Stimulated activated CD4-positive, alpha-beta T cell treated with anti-CD3 and anti-CD28 coated beads, Interleukin-1b, Interleukin-23, amount 100 ng/mL, for 4 hours (primary cell): Measurements from ENCODE around the gene ALG6.
"Not testable (repeated sequence)": the region's sequence is repeated elsewhere in the genome, so short reads cannot be mapped to it uniquely, and the experiment has no call there.

Source experiments
- DNase-seq, 2 donors: peaks; one replicate each; pipeline ENCODE4 v3.0.0-alpha.2; 2020; ENCODE audit warnings: low read depth in 2 of 2

The ALG6 gene

DNA sequence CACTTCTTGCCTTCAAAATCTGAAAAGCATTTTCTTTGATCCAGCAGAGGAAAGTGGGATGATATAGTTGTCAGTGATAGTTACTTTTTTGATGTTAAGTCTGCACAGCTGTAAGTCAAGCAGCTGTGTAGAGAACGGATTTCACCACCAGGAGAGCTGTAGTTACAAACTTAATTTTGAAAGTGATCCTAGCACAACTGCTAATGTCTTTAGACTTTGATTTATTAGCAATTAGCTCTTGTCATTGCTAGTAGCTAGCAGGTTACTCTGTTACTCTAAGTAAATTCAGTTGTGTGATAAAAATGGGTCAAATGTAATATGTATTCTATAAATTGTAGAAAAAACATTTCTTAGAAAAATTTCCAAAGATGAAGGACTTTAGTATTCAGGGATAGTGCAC lies 46.0 kb downstream of the ALG6 start:
- DNase-seq, result no peak

DNA sequence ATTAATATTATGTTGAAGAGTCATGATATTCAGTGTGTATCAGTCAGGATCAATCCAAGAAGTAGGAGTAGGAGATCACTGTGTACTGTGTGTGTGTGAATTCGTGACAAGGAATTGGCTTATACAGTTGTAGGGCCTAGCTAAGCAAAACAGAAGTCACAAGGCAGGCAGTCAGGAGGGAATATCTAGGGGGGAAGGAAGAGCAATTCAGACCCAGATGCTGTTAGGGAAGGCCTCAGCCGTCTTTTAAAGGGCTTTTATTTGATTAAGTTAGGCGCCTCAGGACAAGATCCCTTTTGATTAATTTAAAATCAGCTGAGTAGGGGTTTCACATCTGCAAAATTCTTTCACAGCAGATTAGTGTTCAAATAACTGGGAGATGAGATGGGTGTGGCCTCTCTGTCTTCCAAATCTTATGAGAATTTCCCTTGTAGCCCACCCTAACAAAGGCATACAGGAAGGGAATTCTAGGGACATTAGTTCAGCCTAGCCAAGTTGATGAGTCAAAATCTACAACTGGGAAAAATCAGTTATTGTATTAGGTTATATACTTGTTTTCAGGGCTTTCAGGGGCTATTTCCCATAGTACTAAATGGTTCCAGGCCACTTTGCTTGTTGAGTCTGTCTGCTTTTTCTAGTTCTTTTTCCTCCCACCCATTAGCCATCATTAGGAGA lies 47.4 kb downstream of the ALG6 start:
- no peak for DNase-seq

DNA sequence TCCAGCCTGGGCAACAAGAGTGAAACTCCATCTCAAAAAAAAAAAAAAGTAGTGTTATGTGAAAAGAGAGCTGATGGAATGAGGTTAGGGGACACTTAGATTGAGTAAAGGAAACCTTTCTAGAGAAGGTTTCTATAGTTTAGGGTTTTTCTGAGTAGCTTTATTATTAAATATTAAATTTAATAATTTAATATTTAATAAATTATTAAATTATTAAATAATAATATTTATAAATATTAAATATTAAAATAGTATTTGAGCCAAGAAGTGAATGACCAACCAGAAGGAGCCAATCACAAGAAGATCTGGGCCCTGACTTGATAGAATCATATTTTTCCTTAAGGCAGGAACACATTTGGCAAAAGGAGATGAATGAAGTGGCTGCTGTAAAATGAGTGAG lies 50.7 kb downstream of the ALG6 start:
- DNase-seq, result no peak

DNA sequence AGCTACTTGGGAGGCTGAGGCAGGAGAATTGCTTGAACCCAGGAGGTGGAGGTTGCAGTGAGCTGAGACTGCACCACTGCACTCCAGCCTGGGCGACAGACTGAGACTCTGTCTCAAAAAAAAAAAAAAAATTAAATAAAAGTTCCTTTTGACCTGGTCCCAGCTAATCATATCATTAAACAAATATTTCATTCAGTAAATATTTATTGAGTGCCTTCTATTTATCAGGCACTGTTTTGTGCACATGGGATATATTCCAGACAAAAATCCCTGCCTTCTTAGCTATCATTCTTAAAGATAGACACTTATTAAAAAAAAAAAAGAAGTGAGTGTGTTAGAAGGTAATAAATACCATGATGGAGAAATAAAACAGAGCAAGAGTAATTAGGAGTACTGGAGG lies 53.3 kb downstream of the ALG6 start:
- not testable (repeated sequence) for DNase-seq

DNA sequence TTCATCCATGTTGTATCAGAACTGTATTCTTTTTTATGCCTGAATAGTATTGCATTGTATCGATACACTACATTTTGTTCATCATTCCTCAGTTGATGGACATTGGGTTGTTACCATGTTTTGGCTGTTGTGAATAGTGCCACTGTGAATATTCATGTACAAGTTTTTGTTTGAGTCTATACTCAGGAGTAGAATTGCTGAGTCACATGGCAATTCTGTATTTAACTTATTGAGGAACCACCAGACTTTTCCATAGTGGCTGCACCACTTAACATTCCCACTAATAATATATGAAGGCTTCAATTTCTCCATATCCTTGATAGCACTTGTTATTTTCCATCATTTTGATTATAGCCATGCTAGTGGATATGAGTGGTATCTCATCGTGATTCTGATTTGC lies 56.2 kb downstream of the ALG6 start:
- DNase-seq, result no peak

DNA sequence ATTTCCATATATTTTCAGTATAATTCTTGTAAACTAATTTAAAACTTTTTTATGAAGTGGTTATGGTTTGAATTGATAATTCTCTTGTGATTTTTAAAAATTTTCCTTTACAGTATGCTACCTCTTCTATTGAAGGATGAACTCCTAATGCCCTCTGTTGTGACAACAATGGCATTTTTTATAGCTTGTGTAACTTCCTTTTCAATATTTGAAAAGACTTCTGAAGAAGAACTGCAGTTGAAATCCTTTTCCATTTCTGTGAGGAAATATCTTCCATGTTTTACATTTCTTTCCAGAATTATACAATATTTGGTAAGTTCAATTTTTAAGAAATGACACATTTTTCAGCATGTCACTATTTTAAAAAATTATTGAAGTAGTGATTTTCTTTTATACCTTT lies 61.4 kb downstream of the ALG6 start:
- DNase-seq, result no peak

DNA sequence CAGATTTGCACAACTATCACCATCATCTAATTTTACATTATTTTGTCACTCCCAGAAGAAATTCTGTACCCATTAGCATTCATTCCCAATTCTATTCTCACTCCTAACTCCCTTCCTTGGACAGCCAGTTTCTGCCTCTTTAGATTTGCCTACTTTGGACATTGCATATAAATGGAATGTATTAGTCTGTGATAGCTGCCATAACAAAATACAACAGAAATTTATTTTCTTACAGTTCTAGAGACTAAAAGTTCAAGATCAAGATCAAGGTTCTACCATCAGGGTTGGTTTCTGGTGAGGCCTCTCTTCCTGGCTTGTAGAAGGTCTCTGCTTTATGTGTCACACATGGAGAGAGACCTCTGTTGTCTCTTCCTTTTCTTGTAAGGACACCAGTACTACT lies 61.9 kb downstream of the ALG6 start:
- DNase-seq, result no peak

DNA sequence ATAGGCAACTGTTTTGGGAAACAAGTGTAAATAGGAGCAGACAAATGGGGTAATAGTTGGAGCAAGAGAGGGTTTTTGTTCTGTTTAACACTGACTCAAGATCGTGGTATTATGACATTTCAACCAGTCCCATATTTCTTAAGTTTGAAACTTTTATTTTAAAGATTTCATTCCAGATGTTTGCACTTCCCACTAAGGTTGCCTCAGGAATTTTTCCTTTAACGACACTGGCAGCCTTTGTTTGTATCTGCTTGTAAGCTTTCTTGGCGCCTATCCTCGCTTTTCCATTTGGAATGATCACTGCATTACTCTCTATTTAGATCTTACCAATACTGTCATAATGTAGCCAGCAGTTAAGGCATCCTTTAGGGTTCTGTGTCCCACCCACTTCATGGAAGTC lies 67.7 kb downstream of the ALG6 start:
- no peak for DNase-seq

DNA sequence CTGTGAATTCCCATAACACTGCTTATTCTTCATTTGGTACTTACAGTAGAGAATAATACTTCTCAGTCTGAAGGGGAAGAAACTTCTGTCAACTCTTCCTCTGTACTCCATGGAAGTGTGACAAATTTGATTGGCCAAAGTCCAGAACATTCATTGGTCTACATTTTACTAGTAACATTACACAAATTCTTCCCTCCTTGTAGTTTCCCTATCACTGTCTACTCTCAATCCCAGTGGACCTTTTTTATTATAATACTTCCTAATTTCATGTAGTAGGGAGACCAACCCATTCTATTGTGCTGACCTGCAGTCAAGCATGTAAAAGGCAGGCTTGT lies 74.7 kb downstream of the ALG6 start:
- no peak for DNase-seq

DNA sequence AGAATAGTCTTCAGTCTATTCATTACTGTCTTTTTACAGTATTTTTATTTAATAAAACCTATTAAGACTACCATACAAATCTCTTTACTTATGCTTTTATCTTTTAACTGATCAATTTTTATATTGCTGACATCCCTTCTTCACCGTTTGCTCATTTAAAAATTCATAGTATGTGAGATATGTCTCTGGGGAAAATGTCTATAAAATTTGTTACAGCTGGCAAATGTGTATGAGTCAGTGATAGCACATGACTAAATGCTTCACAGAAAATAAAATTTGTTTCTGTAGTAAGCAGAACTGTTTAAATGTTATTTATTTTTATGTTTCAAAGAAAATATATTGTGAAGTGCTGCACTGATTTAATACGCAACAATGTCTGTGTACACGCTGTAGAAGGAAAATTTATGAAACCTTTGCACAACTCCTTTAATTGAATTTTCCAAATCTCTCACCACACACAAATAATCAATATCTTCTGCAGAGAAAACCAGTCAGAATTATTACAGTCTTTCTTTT lies 81.4 kb downstream of the ALG6 start:
- DNase-seq, result no peak

DNA sequence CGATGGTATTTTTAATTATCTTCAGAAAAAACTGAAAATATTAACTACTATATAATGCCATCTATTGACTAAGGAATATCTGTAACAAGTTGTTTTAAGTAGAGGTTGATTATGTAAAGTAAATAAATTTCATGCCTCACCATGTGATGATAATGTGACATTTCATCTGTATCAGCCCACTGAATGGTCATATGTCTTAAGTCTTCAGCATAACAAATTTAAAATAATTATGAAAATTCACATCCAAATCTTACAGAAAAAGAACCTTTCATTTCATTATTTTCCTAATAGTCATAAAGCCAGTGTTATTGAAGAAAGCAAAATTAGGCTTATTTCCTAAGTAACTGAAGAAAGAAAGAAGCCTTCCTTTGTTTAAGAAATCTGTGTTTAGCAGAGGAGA lies 83.0 kb downstream of the ALG6 start:
- DNase-seq, result no peak

DNA sequence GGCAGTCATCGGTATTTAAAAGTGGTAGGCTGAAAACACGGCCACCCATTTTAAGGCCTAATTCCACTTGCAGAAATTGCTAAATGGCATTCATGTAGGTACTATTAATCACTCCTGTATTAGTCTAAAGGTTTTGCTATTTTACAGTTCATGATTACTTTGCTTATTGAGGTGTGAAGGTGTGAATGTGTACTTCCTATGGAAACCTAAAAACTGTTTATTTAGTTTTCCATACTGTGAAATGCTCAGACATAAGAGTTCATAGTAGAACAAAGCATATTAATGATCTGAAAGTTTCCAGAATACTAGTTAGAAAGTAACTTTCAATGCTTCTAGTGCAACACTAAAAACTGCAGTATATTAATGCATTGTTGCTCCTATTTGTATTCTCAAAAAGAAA lies 85.8 kb downstream of the ALG6 start:
- DNase-seq, result no peak

DNA sequence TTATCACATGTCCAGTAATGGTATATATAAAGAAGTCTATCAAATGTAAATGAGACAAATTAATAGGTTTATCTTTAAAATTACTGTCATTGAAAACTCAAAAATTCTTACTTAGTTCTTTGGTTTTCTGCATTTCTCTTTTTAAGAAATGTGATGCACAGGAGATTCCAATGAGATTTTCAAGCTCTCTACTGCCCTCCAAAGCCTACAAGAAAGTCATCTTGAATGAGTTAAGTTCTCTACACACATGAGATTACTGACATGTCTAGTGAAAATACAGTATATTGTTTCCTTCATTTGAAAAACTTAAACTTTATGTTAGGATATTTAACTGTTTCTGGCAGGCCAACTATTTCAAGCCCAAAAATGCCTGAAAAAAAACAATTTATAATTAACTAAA lies 86.8 kb downstream of the ALG6 start:
- DNase-seq, result no peak

DNA sequence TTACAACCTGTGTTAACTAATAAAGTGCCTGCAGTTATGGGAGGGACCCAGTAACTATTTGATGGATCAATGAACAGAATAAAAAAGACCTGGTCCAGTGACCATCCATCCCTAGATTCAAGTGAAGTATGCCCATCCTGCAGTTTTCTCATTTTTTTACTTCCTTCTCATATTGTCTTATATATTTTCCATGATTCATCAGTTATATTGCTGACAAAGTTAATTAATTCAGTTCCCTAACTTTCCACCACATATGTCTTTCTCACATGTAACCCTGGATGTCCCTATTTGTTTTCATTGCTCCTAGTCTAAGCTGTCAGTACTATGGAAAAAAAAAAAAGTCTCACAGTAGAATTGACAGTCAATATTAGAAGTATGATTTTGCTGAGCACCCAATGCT lies 91.3 kb downstream of the ALG6 start:
- DNase-seq, result no peak

DNA sequence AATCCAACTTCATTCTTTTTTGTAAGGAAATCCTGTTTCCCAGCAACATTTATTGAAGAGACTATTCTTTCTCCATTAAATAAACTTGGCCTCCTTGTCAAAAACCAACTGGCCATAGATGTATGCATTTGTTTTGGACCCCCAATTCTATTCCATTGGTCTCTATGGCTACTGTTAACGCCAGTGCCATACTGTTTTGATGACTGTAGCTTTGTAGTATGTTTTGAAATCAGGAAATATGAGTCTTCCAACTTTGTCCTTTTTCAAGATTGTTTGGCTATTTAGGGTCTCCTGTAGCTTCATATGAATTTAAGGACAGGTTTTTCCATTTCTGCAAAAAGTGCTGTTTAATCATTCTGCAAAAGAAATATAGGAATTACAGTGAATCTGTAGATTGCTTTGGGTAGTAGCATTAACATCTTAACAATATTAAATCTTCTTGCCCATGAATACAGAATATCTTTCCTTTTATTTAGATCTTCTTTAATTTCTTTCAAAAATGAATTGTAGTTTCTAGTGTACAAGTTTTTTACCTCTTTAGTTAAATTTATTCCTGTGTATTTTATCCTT lies 94.3 kb downstream of the ALG6 start:
- no peak for DNase-seq

DNA sequence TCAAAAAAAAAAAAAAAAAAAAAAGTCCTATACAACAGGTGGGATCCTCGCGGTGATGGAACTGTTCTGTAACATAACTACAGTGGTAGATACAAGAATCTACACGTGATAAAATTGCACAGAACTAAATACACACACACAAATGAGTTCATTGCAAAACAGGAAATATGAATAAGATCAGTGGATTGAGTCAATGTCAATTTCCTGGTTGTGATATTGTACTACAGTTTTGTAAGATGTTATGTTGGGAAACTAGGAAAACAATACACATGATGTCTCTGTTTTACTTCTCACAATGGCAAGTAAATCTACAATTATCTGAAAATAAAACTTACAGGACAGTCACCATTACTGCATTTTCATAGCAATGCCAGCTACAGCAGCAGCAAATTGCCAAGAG lies 95.8 kb downstream of the ALG6 start:
- DNase-seq, result no peak

DNA sequence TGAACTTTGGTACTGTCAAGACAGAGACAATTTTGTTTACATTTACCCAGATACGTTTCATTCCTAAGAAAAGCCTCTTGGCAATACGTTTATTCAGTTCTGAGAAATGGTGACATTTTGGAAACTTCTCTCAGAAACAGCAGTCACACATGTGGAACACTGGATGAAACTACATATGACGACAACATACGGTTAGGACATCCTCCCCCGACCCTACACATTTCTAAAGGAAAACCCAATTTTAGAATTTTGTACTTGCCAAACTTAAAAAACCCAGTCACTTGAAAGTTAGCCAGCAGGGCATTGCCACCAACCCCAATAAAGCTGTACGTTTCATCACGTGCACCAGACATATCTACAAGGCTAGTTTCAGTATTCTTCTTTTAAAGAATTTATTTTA lies 98.8 kb downstream of the ALG6 start:
- no peak for DNase-seq

DNA sequence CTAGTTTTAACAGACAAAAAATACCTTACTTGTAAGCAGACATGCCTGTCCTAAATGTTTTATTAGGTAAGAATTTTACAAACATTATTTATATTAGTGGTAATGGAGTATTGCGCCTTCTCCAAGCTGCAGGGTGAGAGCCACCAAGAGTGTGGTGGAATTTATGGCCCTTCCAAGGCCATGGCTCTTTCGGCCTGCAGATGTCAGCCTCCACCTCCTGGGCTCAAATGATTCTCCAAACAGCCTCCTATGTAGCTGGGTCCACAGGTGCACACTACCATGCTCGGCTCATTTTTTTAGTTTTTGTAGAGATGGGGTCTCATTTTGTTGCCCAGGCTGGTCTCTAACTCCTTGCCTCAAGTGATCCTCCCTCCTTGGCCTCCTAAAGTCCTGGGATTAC lies 99.3 kb downstream of the ALG6 start:
- DNase-seq, result no peak

DNA sequence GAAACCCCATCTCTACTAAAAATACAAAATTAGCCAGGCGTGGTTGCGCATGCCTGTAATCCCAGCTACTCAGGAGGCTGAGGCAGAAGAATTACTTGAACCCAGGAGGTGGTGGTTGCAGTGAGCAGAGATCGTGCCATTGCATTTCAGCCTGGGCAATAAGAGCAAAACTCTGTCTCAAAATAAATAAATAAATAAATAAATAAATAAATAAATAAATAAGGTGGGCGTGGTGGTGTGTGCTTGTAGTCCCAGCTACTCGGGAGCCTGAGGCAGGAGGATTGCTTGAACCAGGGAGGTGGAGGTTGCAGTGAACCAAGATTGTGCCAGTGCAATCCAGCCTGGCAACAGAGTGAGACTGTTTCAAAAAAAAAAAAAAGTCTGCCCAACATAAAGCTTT lies 101.3 kb downstream of the ALG6 start:
- DNase-seq, result not testable (repeated sequence)

DNA sequence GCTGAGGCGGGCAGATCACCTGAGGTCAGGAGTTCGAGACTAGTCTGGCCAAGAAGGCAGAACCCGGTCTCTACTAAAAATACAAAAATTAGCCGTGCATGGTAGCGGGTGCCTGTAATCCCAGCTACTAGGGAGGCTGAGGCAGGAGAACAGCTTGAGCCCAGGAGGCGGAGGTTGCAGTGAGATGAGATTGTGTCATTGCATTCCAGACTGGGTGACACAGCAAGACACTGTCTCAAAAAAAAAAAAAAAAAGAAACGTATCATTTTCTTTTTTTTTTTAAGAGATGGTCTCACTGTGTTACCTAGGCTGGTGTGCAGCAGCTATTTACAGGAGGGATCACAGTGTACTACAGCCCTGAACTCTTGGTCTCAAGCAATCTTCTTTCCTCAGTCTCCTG lies 108.3 kb downstream of the ALG6 start:
- DNase-seq, result no peak

DNA sequence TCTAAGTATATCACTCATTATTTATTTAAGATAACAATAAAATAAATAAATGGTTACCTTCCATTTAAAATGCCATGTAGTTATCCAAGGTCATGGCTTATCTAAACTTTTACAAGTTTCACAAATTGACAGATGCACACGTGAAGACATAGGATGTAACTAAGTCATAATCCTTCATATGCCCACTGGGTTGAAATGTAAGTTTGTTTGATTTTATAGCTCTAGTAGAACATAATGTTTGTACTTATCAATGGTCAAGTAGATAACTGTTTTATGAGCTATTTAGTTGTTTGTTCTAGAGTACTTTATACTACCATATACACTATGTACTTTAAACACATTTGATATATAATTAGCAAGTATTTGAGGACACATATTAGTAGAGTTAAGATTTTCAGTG lies 112.6 kb downstream of the ALG6 start:
- no peak for DNase-seq

DNA sequence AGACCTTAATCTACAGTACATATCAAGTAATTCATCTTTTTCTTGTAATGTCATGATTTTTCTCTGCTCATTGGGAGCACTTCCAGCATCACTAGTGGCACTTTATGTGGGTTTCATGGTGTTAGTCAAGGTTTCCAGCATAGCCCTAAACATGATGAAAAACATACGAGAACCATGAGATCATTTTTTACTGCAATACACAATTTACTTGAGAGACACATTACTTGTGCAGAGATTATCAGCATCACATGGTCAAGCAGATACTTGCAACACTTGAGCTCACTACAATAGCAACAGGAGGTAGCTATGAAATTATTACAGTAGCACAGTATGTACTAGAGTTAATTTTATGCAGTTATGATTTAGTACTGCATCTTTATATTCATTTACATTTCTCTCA lies 119.2 kb downstream of the ALG6 start:
- no peak for DNase-seq

DNA sequence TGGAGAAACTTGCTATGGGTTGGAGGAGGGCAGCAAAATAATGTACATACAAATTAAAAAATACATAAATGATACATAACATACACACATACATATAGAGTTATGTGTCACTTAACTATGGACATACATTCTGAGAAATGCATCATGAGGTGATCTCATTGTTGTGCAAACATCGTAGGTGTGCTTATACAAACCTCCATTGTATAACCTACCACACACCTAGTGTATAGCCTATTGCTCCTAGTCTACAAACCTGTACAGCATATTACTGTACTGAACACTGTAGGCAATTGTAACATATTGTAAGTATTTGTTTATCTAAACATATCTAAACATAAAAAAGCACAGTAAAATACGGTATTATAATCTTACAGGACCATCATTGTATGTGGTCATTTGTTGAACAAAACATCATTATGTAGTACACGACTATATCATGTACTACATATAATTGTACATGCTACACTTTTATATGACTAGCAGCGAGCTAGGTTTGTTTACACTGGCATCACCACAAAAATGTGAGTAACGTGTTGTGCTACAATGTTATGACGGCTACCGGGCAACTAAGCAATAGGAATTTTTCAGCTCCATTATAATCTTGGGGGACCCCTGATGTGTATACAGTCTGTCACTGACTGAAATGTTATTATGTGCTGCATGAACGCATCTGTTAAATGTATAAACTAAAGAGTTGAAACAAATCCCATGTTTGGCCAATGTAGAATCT lies 120.1 kb downstream of the ALG6 start:
- DNase-seq, result no peak
